ENCODE results near the gene KIAA1671.

- TF ChIP-seq POLR2A (IDR thresholded peaks at IDR 0.05; ENCODE audit: low read depth, low read length) (no peak), POLR2AphosphoS5 (IDR thresholded peaks at IDR 0.05; ENCODE audit: low read depth, low read length) (no peak), TAF1 (IDR thresholded peaks at IDR 0.05; ENCODE audit: low read depth, low read length) (no peak), PAX5 (IDR thresholded peaks at IDR 0.05; ENCODE audit: insufficient read depth, low read length, severe bottlenecking) (no peak), SPI1 (IDR thresholded peaks at IDR 0.05; ENCODE audit: low read depth, low read length) (no peak)
These were observed 74.8 kb downstream of the KIAA1671 start for GRCh38 chr22:25027043-25027906.

Measured in GM12891 (cell line).